Endometrial microvascular endothelial cells (primary cell): ENCODE measurements around the gene NLN. TPM values are rescaled to one million over a fixed set of nuclear protein-coding genes. Genes with fewer than 3 reads are reported as not detected.
"Not testable (repeated sequence)": the region's sequence is repeated elsewhere in the genome, so short reads cannot be mapped to it uniquely, and the experiment has no call there.

Source experiments
- in situ Hi-C: cut with HindIII; loops from 2 replicates; pipeline ENCODE4 v1.10.0; 2017; ENCODE audit warnings: low sequenced_read_pairs, low pct_unique_long_range_greater_than_20kb; ENCODE audit errors: inconsistent ontology term
- total RNA-seq: library from RNA; depleted of rRNA; stranded (reverse); fragments of >200 nt; gene quantifications from one replicate; pipeline ENCODE4 v1.2.3, GENCODE V29; 2015; ENCODE audit errors: inconsistent ontology term

NLN gene
- total RNA-seq, 1 donor from 2014 or later = 52.0 TPM

DNA sequence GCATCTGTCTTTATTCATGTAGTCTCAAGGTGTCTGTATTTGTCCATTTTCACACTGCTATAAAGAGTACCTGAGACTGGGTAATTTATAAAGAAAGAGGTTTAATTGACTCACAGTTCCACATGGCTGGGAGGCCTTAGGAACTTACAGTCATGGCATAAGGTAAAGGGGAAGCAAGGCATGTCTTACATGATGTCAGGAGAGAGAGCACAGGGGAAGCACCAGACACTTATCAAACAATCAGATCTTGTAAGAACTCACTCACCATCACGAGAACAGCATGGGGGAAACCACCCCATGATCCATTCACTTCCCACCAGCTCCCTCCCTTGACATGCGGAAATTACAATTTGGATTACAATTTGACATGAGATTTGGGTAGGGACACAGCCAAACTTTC lies 44.2 kb downstream of the NLN start:
- in situ Hi-C loops = no loop called here

DNA sequence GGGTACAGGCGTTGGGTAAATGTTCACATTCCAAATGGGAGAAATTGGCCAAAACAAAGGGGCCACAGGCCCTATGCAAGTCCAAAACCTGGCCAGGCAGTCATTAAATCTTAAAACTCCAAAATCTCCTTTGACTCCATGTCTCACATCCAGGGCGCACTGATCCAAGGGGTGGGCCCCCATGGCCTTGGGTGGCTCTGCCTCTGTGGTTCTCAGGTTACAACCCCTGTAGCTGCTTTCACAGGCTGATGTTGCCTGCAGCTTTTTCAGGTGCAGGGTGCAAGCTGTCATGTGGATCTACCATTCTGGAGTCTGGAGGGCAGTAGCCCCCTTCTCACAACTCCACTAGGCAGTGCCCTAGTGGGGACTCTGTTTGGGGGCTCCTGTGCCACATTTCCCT lies 44.8 kb downstream of the NLN start:
- in situ Hi-C loops = no loop called here

DNA sequence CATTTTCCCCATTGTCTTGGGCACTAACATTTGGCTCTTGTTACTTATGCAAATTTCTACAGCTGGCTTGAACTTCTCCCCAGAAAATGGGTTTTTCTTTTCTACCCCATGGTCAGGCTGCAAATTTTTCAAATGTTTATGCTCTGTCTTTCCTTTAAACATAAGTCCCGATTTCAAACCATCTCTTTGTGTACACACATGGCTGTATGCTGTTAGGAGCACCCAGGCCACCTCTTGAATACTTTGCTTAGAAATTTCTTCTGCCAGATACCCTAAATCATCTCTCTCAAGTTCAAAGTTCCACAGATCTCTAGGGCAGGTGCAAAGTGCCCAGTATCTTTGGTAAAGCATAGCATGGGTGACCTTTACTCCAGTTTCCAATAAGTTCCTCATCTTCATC lies 45.6 kb downstream of the NLN start:
- in situ Hi-C loops = no loop called here

DNA sequence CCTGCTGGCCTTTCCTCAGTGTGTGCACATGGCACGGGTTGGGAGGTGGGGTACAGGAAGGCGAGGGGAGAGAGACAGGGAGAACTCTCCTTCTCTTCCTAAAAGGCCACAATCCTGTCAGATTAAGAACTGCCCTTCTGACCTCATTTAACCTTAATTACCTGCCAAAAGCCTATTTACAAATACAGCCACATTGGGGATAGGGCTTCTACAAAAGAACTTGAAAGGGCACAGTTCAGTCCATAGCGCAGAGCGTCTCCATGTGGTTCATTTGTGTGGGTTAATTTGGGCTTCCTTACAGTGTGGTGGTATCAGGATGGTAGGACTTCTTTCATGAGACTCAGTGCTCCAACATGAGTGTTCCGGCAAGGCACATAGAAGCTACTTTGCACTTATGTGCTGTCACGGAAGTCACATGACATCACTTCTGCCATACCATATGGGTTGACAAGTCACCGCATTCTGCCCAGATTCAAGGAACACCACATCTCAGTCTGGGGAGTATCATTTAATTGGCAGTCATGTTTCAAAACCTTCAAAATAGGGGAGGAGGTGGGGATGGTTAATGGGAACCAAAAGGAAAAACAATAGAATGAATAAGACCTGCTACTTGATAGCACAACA lies 46.8 kb downstream of the NLN start:
- in situ Hi-C loops = no loop called here

DNA sequence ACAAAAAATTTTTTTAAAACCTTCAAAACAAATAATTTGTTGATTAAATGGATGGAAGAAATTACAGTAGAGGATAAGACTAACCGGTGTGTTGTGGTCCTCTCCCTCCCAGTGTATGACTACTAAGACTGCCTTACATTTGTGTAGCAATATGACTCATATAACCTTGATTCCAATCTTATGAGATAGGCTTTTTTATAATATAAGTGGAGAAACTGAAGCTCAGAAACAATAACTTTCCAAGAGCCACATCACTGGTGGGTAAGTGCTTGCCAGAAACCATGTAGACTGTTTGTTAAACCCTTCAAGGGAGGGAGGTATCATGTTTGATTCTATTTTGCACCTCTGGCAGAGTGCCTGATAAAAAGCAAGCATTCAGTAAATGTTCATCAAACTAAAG lies 47.5 kb downstream of the NLN start:
- in situ Hi-C loops = no loop called here

DNA sequence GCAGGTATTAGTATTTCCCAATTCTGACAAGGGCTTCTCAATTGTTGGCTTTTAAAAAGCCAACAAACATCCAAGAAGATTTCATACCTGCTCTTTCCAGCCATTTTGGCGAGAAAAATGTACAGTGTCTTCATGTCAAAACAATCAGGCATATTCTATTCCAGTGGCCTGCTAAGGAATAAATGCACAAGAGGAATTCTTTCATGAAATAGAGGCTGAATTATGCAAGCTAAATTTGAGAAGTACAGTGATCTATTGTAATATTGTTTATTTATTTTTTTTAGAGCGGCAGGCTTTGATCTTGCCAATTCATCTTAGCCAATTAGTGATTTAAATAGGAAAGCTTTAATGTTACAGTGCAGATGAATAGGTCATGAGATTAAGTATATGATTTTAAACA lies 49.3 kb downstream of the NLN start:
- in situ Hi-C loops = no loop called here

DNA sequence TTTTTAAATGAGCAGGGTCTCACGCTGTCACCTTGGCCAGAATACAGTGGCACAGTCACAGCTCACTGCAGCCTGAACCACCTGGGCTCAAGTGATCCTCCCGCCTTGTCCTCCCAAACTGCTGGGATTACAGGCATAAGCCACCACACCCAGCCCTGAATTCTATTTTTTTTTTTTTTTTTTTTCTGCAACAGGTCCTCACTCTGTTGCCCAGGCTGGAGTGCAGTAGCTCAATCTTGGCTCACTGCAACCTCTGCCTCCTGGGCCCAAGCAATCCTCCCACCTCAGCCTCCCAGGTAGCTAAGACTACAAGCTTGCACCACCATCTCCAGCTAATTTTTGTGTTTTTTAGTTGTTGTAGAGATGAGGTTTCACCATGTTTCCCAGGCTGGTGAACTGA lies 51.0 kb downstream of the NLN start:
- in situ Hi-C loops = not testable (repeated sequence)

DNA sequence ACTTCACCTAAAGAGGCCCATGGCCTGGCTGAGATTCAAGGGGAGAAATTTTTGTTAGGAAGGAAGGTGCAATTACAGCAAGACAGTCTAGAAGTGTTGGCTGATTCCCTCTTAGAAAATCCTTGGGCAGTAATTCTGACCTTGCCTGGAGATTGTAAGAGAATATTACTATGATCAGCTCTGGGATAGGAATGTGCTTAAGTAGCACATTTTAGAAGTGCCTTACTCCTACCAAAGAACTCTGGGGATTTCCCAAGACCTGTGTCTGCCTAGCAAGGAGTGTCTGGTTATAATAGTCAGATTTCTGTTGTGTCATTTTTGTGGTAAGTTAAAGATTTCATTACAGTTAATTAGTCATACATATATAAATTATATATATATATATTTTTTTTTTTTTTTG lies 52.3 kb downstream of the NLN start:
- in situ Hi-C loops = no loop called here

DNA sequence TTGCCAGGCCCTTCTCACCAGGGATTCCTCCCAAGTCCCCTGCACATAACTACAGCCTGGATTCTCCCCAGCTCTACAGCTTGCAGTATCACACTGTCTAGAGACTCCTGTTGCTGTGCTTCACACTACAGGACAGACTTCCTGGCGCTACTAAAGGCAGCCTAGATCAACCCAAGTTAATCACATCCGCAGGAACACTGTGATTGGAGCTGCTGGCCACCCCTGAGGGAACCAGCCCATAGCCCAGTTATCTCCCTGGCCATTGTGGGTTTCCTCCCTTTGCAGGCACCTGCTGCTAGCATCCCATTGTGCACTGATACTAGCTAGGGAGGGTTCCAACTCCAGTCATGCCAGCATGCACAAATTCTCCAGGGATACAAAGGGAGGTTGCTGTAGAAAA lies 53.5 kb downstream of the NLN start:
- in situ Hi-C loops = no loop called here

DNA sequence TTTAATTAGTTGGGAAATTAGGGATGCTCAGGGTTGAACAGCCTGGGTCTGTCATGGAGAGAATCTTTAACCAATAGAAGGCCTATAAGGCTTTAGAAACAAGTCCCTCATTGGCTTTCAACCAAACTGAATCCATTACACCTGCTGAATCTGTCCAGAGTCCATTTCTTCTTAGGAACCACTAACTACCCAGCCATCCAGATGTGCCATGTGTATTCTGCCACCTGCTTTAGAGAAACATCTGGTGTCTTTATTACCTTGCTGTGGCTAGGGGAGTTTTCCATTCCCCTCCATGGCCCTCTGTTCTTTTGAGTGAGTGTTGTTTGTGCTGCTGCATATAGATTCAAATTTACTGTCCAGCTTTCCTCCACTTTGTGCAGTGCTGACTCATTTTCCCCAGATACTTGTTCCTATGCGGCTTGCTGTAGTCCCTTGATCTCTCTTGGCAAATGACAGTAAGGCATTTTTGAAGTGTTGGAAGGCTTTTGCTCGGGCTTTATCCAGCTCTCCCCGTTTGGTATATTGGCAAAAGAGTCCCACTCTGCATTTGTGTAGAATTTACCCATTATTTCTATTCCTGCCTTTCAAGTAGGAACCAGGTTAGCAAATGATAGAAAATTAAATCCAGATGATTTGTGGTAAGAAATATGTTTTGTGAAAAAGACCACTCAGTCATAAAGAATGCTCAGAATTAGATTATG lies 54.6 kb downstream of the NLN start:
- in situ Hi-C loops = no loop called here

DNA sequence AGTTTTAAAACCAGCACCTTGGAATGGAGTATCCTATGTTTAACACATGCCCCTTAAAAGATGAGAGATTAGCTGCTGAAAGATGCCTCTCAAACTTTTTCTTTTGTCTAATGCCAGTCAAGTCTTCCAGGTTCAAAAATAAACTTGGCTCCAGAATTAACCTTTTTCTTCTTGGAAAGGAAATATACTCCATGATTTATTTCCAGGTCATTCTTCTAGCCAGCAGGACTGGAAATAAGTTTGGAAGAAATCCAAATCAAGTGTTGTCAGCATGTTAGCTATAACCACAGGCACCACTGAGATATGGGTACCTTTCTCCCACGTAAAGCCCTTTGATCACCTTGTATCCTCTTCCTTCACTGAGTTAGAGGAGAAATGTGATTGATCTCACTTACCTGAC lies 56.1 kb downstream of the NLN start:
- in situ Hi-C loops = no loop called here

DNA sequence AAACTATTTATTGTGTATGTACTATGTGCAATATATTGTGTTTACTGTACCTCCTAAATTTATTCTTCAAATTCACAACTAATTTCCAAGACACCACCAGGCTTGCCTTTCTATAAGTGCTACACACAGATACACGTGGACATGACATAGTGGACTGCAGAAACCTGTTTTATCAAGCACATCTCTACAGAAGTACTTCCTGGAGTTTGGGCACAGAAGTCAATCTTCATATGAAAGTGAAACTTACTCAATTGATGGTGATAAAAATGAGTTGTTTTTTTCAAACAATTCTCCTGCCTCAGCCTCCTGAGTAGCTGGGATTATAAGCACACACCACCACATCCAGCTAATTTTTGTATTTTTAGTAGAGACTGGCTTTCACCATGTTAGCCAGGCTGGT lies 57.6 kb downstream of the NLN start:
- in situ Hi-C loops = no loop called here

DNA sequence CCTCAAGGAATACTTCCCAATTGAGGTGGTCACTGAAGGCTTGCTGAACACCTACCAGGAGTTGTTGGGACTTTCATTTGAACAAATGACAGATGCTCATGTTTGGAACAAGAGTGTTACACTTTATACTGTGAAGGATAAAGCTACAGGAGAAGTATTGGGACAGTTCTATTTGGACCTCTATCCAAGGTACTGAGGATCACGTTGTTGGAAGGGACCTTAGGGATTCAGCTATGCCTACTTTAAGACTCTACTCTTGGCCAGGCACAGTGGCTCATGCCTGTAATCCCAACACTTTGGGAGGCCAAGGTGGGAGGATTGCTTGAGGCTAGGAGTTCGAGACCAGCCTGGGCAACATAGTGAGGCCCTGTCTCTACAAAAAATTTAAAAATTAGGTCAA lies 66.3 kb downstream of the NLN start:
- in situ Hi-C loops = not testable (repeated sequence)

DNA sequence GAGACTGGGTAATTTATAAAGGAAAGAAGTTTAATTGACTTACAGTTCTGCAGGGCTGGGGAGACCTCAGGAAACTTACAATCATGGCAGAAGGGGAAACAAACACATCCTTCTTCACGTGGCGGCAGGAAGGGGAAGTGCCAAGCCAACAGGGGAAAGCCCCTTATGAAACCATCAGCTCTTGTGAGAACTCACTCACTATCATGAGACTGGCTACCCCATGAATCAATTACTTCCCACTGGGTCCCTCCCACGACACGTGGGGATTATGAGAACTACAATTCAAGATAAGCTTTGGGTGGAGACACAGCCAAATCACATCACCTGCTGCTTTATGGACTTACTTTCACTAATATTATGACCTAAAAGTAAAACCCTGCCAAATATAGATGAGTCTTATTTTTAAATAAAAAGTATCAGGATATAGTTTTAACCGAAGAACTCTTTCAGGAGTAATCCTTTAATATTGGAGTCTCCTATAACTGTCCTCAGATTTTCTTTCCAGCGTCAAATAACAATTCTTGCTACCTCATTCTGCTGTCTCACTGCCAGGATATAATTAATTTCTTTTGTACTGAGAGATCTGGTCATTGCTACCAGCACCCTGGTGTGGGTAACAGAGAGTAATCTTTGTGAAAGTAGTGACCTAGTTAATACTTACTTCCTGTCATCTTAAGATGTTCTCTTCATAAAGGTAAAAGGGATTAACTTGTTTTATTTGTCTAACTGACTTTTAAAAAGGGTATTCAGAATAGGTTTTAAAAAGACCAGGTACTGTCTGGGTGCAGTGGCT lies 68.6 kb downstream of the NLN start:
- in situ Hi-C loops = no loop called here

DNA sequence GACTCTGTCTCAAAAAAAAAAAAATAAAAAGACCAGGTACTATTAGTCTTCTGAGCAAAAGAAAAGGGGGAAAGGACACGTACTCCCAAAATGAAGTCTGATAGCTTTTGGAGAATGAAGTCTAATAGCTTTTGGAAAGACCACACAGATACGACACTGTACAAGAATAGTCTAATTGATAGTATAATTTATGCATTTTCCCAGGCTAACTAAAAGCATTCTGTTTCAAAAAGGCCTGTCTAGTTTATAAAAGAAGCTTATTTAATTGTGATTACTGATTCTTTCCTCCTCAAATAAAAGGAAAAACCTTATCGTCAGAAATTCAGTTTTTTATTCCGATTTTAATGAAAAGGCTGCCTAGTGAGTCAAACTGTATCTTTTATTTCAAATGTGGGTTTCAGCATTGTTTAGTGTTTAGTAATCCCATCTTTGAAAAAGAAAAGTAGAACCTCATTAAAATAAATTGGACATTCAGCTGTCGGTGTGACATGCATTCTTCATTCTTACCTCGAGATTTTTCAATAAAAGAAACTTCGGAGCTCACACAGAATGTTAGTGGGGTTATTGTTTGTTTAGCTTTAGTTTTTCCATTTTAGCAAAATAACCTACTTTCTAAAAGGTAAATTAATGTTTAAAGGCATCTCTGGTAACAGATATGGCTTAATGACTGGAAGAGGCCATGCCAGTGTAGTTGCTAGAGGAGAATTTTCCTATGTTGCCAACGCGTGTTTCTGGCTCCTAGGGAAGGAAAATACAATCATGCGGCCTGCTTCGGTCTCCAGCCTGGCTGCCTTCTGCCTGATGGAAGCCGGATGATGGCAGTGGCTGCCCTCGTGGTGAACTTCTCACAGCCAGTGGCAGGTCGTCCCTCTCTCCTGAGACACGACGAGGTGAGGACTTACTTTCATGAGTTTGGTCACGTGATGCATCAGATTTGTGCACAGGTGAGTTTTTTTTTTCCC lies 70.0 kb downstream of the NLN start:
- in situ Hi-C loops = no loop called here

DNA sequence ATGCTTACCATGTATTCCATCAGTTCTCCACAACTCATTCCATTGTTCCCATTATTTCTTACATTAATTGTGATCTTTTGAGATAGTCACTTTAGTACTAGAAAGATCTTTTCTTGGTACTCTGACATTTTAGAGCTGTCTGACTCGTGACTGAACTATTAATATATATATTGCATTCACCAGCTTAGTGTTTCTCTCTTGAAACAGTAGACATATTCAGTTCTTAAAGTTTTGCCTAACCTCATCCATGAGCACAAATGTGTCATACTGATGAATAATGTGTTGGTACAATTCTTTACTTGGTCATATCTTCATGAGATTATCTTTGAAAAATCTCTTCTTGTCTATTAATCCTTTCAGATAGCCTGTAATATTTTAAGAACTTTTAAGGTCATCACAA lies 74.3 kb downstream of the NLN start:
- in situ Hi-C loops = no loop called here

DNA sequence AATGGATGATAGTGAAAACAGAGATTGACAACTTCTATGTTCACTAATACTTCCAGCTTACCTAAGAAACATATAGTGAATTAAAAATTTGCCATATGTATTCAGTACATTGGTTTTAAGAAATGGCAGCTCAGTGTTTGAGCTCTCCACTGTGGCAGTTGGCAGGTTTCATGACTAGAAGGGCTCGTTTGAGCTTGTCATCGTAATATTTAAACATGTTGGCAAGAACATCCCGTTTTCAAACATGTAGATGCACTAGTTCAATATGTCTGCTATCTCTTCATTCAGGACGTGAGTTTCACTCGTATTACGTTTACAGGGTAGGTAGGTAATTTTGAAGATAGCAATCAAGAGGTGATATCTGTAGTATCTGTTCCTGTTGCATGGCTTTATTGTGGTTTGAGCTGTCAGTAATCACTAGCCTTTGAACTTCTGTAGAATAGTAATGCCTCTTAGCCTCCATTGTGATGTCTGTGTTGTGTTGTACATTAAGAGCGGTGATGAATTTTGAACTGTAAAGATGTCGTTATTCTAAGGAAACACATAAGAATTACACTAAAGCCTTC lies 74.8 kb downstream of the NLN start:
- in situ Hi-C loops = no loop called here

DNA sequence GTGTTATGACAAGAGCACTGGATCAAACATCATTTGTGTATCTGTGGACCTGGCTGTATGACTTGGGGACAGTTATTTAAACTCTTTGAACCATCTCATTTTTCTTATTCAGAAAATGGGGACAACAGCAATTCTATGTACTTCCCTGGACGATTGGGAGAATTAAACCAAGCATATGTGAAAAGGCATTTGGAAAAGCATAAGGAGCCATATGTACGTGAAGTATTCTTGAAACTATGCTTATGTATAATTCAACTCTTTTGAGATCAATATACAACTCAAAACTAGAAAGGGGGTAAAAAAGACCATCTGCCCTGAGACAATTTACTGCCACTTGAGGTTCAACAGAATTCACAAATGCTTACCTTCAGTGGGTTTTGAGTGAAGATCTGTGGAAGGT lies 75.5 kb downstream of the NLN start:
- in situ Hi-C loops = no loop called here

DNA sequence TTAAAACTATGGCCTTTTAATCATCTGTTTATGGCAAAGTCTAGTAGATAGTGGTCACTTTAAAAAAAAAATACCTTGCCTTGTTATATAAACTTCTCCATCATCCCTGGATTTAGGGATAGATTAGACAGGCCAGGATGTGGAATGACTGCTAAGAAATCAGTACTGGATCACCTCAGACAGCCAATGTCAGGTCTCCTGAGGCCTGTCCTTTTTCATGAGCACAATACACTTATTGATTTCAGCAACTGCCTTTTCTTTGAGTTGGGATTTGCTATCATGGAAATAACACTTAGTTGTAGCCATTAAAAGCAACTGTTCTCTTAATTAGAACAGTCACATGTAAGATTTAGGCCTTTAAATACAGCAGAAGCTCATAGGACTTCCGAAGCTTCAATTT lies 77.9 kb downstream of the NLN start:
- in situ Hi-C loops = no loop called here
